HepG2 (cell line): ENCODE measurements around the gene TMEM238. TPM values are rescaled to one million over a fixed set of nuclear protein-coding genes. Genes with fewer than 3 reads are reported as not detected.
"Not testable (repeated sequence)": the region's sequence is repeated elsewhere in the genome, so short reads cannot be mapped to it uniquely, and the experiment has no call there.

Source experiments
- ATAC-seq: fragments of 200-7000 bp; cut with Tn5 transposase; 3 replicates; pipeline ENCODE4 v1.9.1; 2020; ENCODE audit warnings: mild to moderate bottlenecking, moderate library complexity
- BruUV-seq: library from RNA; stranded (reverse); fragments of 400-500 nt; replicated peaks from 2 replicates; lab custom pipeline; 2021; lab: Mats Ljungman, UMichigan
- CTCF ChIA-PET: fragments of 300-600 bp; formaldehyde crosslinking; extraction: SDS; loops from one replicate; lab custom pipeline; 2021; ENCODE audit warnings: low total read pairs, inconsistent platforms, low intra/inter-chr PET ratio; lab: Yijun Ruan, JAX
- POLR2A ChIA-PET: fragments of 350-600 bp; sonication (Branson Sonifier 250); formaldehyde crosslinking; loops from one replicate; lab custom pipeline; 2020; ENCODE audit warnings: antibody characterized with exemption, inconsistent platforms; lab: Yijun Ruan, JAX
- DNase-seq: peaks from one replicate; pipeline ENCODE4 v3.0.0-alpha.2; 2015; ENCODE audit warnings: low spot score
- FAIRE-seq: peaks from 3 replicates; lab custom pipeline; 2011; peaks lifted over from hg19 to GRCh38; lab: Jason Lieb, UNC
- H2AFZ ChIP-seq: one replicate; pipeline ENCODE4 v1.6.1; 2011; ENCODE audit warnings: low read length, inconsistent platforms
- H3K27ac ChIP-seq: fragments of 300-600 bp; 3 replicates; pipeline ENCODE4 v1.8.0; 2011; ENCODE audit warnings: mixed run types, mild to moderate bottlenecking, mixed read lengths, low read length, inconsistent platforms; ENCODE audit not compliant: insufficient read depth; ENCODE audit errors: extremely low read length
- H3K27me3 ChIP-seq, 2 experiments: fragments of 200-600 bp in 1 of 2; 2 replicates in 1 of 2; 3 replicates in 1 of 2; pipeline versions ENCODE4 v1.6.0 to v1.8.0; 2011; ENCODE audit warnings: low read length in 2 of 2, mild to moderate bottlenecking in 2 of 2, moderate library complexity in 2 of 2, inconsistent platforms in 1 of 2; ENCODE audit not compliant: insufficient read depth in 2 of 2, control insufficient read depth in 1 of 2
- H3K36me3 ChIP-seq, 2 experiments: fragments of 200-600 bp in 1 of 2; replicated peaks in 1 of 2; 2 replicates in 1 of 2; 3 replicates in 1 of 2; pipeline versions ENCODE4 v1.5.1 to v1.8.0; 2011; ENCODE audit warnings: low read length in 2 of 2, inconsistent platforms in 1 of 2; ENCODE audit not compliant: insufficient read depth in 2 of 2, control insufficient read depth in 1 of 2
- H3K4me1 ChIP-seq: 2 replicates; pipeline ENCODE4 v1.5.1; 2012; ENCODE audit warnings: low read length, inconsistent platforms; ENCODE audit not compliant: insufficient read depth
- H3K4me2 ChIP-seq: 2 replicates; pipeline ENCODE4 v1.6.0; 2011; ENCODE audit warnings: low read depth, low read length, inconsistent platforms
- H3K4me3 ChIP-seq, 3 experiments: fragments of 200-600 bp in 1 of 3; sonication (generic), shearing (Covaris generic) in 1 of 3; replicated peaks in 1 of 3; 2 replicates each; pipeline ENCODE4 v1.5.1; 2011 to 2016; ENCODE audit warnings: low read length in 3 of 3, inconsistent platforms in 2 of 3, low read depth in 2 of 3, mild to moderate bottlenecking in 2 of 3, control low read depth in 1 of 3, mixed read lengths in 1 of 3; ENCODE audit not compliant: insufficient read depth in 1 of 3
- H3K79me2 ChIP-seq: one replicate; pipeline ENCODE4 v1.6.1; 2011; ENCODE audit warnings: low read length, inconsistent platforms; ENCODE audit not compliant: insufficient read depth
- H3K9ac ChIP-seq: 2 replicates; pipeline ENCODE4 v1.6.0; 2011; ENCODE audit warnings: mild to moderate bottlenecking, low read depth, low read length, inconsistent platforms; ENCODE audit not compliant: insufficient read depth
- H3K9me3 ChIP-seq: 2 replicates; pipeline ENCODE4 v1.5.1; 2012; ENCODE audit warnings: mild to moderate bottlenecking, low read length
- H4K20me1 ChIP-seq: 2 replicates; pipeline ENCODE4 v1.6.0; 2011; ENCODE audit warnings: inconsistent platforms, mild to moderate bottlenecking, low read length, moderate library complexity; ENCODE audit not compliant: insufficient read depth
- ARNT2 ChIP-seq: sonication (generic); formaldehyde crosslinking; IDR thresholded peaks from 2 replicates; pipeline ENCODE4 v1.8.0; 2022; ENCODE audit warnings: mild to moderate bottlenecking, low read depth, missing genetic modification reagents, moderate library complexity
- CHCHD3 ChIP-seq: sonication (generic); formaldehyde crosslinking; IDR thresholded peaks from 2 replicates; pipeline ENCODE4 v1.8.0; 2022; ENCODE audit warnings: mild to moderate bottlenecking, missing genetic modification reagents, moderate library complexity
- FOXO1 ChIP-seq: sonication (generic); formaldehyde crosslinking; IDR thresholded peaks from 2 replicates; pipeline ENCODE4 v1.4.0; 2020; ENCODE audit warnings: missing genetic modification reagents
- KMT2A ChIP-seq: sonication (generic); formaldehyde crosslinking; IDR thresholded peaks from 2 replicates; pipeline ENCODE4 v1.4.0; 2020; ENCODE audit warnings: missing genetic modification reagents
- MXD4 ChIP-seq: IDR thresholded peaks from 2 replicates; pipeline ENCODE4 v1.6.1; 2016; ENCODE audit warnings: mild to moderate bottlenecking, missing biosample characterization, missing genetic modification reagents
- PAX8 ChIP-seq: sonication (generic); formaldehyde crosslinking; IDR thresholded peaks from 2 replicates; pipeline ENCODE4 v1.8.0; 2022; ENCODE audit warnings: mild to moderate bottlenecking, missing genetic modification reagents, borderline replicate concordance
- POLR2AphosphoS5 ChIP-seq: IDR thresholded peaks from 2 replicates; pipeline ENCODE4 v1.6.1; 2012; ENCODE audit warnings: low read depth, low read length
- POLR2G ChIP-seq: fragments of 200-400 bp; formaldehyde crosslinking; IDR thresholded peaks from 2 replicates; pipeline ENCODE4 v1.6.1; 2018; ENCODE audit warnings: mild to moderate bottlenecking, low read depth, low read length, moderate library complexity
- RBFOX2 ChIP-seq: fragments of 200-400 bp; formaldehyde crosslinking; IDR thresholded peaks from 2 replicates; pipeline ENCODE4 v1.6.1; 2017; ENCODE audit warnings: low read depth, mild to moderate bottlenecking, low read length
- REST ChIP-seq, 2 experiments: IDR thresholded peaks; 2 replicates each; pipeline ENCODE4 v1.6.1; 2011 to 2012; ENCODE audit warnings: low read length in 2 of 2, borderline replicate concordance in 1 of 2, low read depth in 1 of 2, mild to moderate bottlenecking in 1 of 2, moderate library complexity in 1 of 2
- STAG1 ChIP-seq: sonication (generic); formaldehyde crosslinking; IDR thresholded peaks from 2 replicates; pipeline ENCODE4 v1.4.0; 2020; ENCODE audit warnings: missing genetic modification reagents
- TAF1 ChIP-seq: sonication (generic); formaldehyde crosslinking; IDR thresholded peaks from 2 replicates; pipeline ENCODE4 v1.4.0; 2020; ENCODE audit warnings: missing genetic modification reagents
- ZFP1 ChIP-seq: IDR thresholded peaks from 2 replicates; pipeline ENCODE4 v1.6.1; 2016
- ZFX ChIP-seq: sonication (generic); formaldehyde crosslinking; IDR thresholded peaks from 2 replicates; pipeline ENCODE4 v1.4.0; 2020; ENCODE audit warnings: mild to moderate bottlenecking, low read depth, missing genetic modification reagents, moderate library complexity
- ZNF333 ChIP-seq: sonication (generic); formaldehyde crosslinking; IDR thresholded peaks from 2 replicates; pipeline ENCODE4 v1.4.0; 2020; ENCODE audit warnings: mild to moderate bottlenecking, missing genetic modification reagents, borderline replicate concordance
- ZNF704 ChIP-seq: sonication (generic); formaldehyde crosslinking; IDR thresholded peaks from 2 replicates; pipeline ENCODE4 v1.8.1; 2023; ENCODE audit warnings: mild to moderate bottlenecking, inconsistent platforms, moderate library complexity, missing genetic modification reagents, borderline replicate concordance
- ZNF724P ChIP-seq: sonication (generic); formaldehyde crosslinking; IDR thresholded peaks from 2 replicates; pipeline ENCODE4 v1.8.0; 2022; ENCODE audit warnings: missing genetic modification reagents, borderline replicate concordance
- ZNF776 ChIP-seq: sonication (generic); formaldehyde crosslinking; IDR thresholded peaks from 2 replicates; pipeline ENCODE4 v1.4.0; 2020; ENCODE audit warnings: mild to moderate bottlenecking, missing genetic modification reagents
- ZNF788 ChIP-seq: sonication (generic); formaldehyde crosslinking; IDR thresholded peaks from 2 replicates; pipeline ENCODE4 v1.5.0; 2020; ENCODE audit warnings: mild to moderate bottlenecking, missing genetic modification reagents, borderline replicate concordance
- ZNF792 ChIP-seq: IDR thresholded peaks from 2 replicates; pipeline ENCODE4 v1.6.1; 2016
- ZSCAN29 ChIP-seq: sonication (generic); formaldehyde crosslinking; conservative IDR thresholded peaks from 2 replicates; pipeline ENCODE4 v1.4.0; 2020; ENCODE audit warnings: mild to moderate bottlenecking, missing genetic modification reagents
- WGBS: methylation state at CpG from one replicate; pipeline ENCODE4 v1.1.6; 2017; ENCODE audit warnings: low lambda C conversion rate; 5-methylcytosine and 5-hydroxymethylcytosine counted together
- in situ Hi-C: cut with HindIII; loops from 2 replicates; pipeline ENCODE4 v1.10.0; 2017; ENCODE audit warnings: low pct_unique_long_range_greater_than_20kb; ENCODE audit not compliant: extremely low pct_ligation_motif_present
- intact Hi-C: fragments of 100-400 bp; cut with micrococcal nuclease; formaldehyde crosslinking; loops from one replicate; pipeline ENCODE4 v1.10.0; 2022; ENCODE audit not compliant: unreplicated experiment
- polyA plus RNA-seq, 8 experiments: library from polyadenylated mRNA; depleted of rRNA in 3 of 8; stranded (reverse) in 7 of 8; unstranded in 1 of 8; fragments of >200 nt; fragmentation: Illumina TruSeq in 4 of 8; extraction: Trizol in 4 of 8; gene quantifications; 2 replicates each; pipeline versions ENCODE4 v1.2.1 to v1.2.3, GENCODE V29; 2011 to 2016; ENCODE audit warnings: low read depth in 4 of 8, missing spikeins in 1 of 8, mixed read lengths in 1 of 8; ENCODE audit not compliant: insufficient read depth in 1 of 8
- total RNA-seq, 5 experiments: library from RNA; depleted of rRNA; stranded (reverse); fragments of >200 nt; fragmentation: Illumina TruSeq; extraction: Trizol; gene quantifications; 2 replicates each; pipeline ENCODE4 v1.2.3, GENCODE V29; 2016; ENCODE audit warnings: low read depth in 1 of 5

TMEM238 gene
- total and polyA plus RNA-seq, 2 of the 13 experiments (the other 11 are each of a cell fraction or from before 2014, with no cell fraction given): not detected

- Histone ChIP-seq H3K36me3 (peaks cover 7 to 19% of the 10 kb centered on the region in 2 experiments; a peak in 4 of 5 replicates), H3K4me1 (peaks cover 26% of the 10 kb centered on the region), H3K4me3 (peak within 1 kb of the TSS; percentile 82 to 88 (median 83)), H3K27ac (peak within 1 kb of the TSS; percentile 68), H3K9ac (peak within 1 kb of the TSS; percentile 86), H3K4me2 (peak within 1 kb of the TSS; percentile 57), H3K79me2 (peaks cover 16% of the 10 kb centered on the region)
- H2AFZ ChIP-seq, FAIRE-seq, H4K20me1 ChIP-seq, BruUV-seq, intact Hi-C loops, H3K9me3 ChIP-seq, CTCF ChIA-PET, H3K27me3 ChIP-seq, DNase-seq: not testable (repeated sequence)
- ATAC-seq: peak; percentile 85
- POLR2A ChIA-PET: interaction anchor here (0.6 to 2.9 kb wide), 40 partner anchors 10 to 290 kb away, joined by 3 to 62 read pairs (median 5); partner anchors contain the start of genes DNAAF3, HSPBP1, ISOC2 and KMT5C
- 0% methylated on average over 12 of the region's 36 CpGs for WGBS
- in situ Hi-C loops: loop anchor here (5.0 kb wide), 1 partner anchor 260 kb away; the partner anchor contains the start of gene TNNT1
- peak; percentile 95 for TF ChIP-seq ARNT2
- peak; percentile 89; the same call in 1 of the 2 replicates for TF ChIP-seq ZNF776
- TF ChIP-seq CHCHD3 (CRISPR knock-in tag): 0 out of 2 replicates have a peak, but pooled peaks have one; percentile 60
- peak; percentile 90 for TF ChIP-seq TAF1 (CRISPR knock-in tag)
- TF ChIP-seq ZNF333 (CRISPR knock-in tag): 0 out of 2 replicates have a peak, but pooled peaks have one; percentile 77
- peak; percentile 36; the same call in 1 of the 2 replicates for TF ChIP-seq ZNF788
- TF ChIP-seq RBFOX2: peak; percentile 98
- TF ChIP-seq PAX8 (CRISPR knock-in tag): 0 out of 2 replicates have a peak, but pooled peaks have one; percentile 57
- 0 out of 2 replicates have a peak, but pooled peaks have one; percentile 77 for TF ChIP-seq ZNF704
- TF ChIP-seq FOXO1 (CRISPR knock-in tag): peak; percentile 67; the same call in 1 of the 2 replicates
- 0 out of 2 replicates have a peak, but pooled peaks have one; percentile 8 for TF ChIP-seq STAG1
- peak; percentile 76; the same call in 1 of the 2 replicates for TF ChIP-seq ZFX
- TF ChIP-seq KMT2A (CRISPR knock-in tag): 0 out of 2 replicates have a peak, but pooled peaks have one; percentile 24
- 0 out of 2 replicates have a peak, but pooled peaks have one; percentile 38 for TF ChIP-seq ZFP1 (CRISPR knock-in tag)
- TF ChIP-seq POLR2AphosphoS5: peak; percentile 73; the same call in 1 of the 2 replicates
- TF ChIP-seq ZNF792: peak; percentile 83; the same call in 1 of the 2 replicates
- TF ChIP-seq ZNF724P (CRISPR knock-in tag): 0 out of 2 replicates have a peak, but pooled peaks have one; percentile 76
- 0 out of 2 replicates have a peak, but pooled peaks have one; percentile 23 for TF ChIP-seq MXD4 (CRISPR knock-in tag)
- 0 out of 2 replicates have a peak, but pooled peaks have one; percentile 49 for TF ChIP-seq ZSCAN29
- peak; percentile 98 for TF ChIP-seq POLR2G
- peak in 1 of 2 experiments; percentile 14; a peak in 1 of 4 replicates for TF ChIP-seq REST (IDR thresholded peaks at IDR 0.05; ENCODE audit: borderline replicate concordance in 1 of 2, low read depth in 1 of 2, low read length in 2 of 2)
These were observed 23.4 kb upstream of the TMEM238 start, which contains the start of gene UBE2S for GRCh38 chr19:55407550-55407799. UBE2S (minus strand) TSS chr19:55407788; CDS start chr19:55407589, 199 bp downstream.
